K562 (cell line): ENCODE data around the gene ATMIN. TPM values are rescaled to one million over a fixed set of nuclear protein-coding genes. Genes with fewer than 3 reads are reported as not detected.

Source experiments
- ZNF318 ChIP-seq, 2 experiments: fragments of 450-650 bp; IDR thresholded peaks; 2 replicates each; pipeline ENCODE4 v1.6.1; 2016; ENCODE audit warnings: mild to moderate bottlenecking in 2 of 2, borderline replicate concordance in 1 of 2, low read depth in 1 of 2, moderate library complexity in 1 of 2
- polyA plus RNA-seq, 8 experiments: library from polyadenylated mRNA; depleted of rRNA in 4 of 8; stranded (reverse) in 5 of 8; unstranded in 3 of 8; fragments of >200 nt; fragmentation: Nextera tagmentation in 2 of 8; fragmentation: Illumina TruSeq in 1 of 8; extraction: Ambion mirVana in 2 of 8; extraction: Trizol in 1 of 8; gene quantifications; 2 replicates each; pipeline versions ENCODE4 v1.2.1 to v1.2.3, GENCODE V29; 2011 to 2014; ENCODE audit warnings: inconsistent platforms in 1 of 8, missing spikeins in 1 of 8
- total RNA-seq, 7 experiments: library from RNA; depleted of rRNA in 6 of 7; stranded (reverse); fragments of >200 nt in 6 of 7; fragmentation: Illumina TruSeq in 2 of 7; extraction: Trizol in 2 of 7; gene quantifications; 2 replicates each; pipeline versions ENCODE4 v1.2.1 to v1.2.3, GENCODE V29; 2011 to 2021; ENCODE audit warnings: low replicate concordance in 1 of 7

The ATMIN gene
- total and polyA plus RNA-seq, 9 of the 15 experiments (the other 6 are each of a cell fraction or from before 2014, with no cell fraction given), result 6.7 to 40.9 (median 23.4) TPM

DNA sequence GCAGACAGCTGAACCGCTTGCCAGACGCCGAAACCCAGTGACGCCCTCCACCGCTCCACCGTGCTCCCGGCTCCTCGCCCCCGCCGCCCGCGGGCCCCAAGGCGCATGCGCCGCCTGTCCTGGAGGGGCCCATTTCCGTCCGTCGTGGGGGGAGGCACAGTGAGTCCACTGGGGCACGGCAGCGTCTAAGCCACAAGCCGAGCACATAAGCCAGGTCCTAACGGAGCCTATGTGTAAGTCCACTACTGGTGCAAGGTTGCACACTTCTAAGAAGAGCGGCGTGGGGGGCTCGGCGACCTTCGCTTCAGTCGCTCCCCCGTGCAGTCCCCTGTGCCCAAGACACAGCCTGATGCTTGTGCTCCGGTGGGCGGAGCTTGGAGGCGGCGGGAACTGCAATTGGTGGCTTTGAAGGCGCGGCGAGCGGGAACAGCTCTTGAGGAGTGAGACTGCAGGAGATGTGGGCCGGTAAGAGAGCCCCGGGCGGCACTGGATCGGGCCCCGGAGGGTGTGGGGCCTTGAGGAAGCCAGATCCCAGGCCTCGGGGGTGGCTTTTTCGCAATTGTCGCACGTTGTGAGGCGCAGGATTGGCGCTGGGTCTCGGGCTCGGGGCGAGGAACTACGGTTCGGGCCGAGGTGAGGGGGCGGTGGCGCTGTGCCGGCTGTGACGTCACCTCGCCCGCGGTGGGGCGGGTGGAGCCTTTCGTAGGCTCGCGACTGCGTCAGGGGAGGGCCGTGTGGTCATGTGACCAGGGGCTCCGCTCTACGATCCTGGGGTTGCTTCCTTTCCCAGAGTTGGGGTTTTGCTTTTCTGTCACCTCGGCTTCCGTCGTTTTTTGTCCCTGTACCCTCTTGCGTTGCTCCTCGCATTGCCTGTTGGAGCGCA is 28.6 kb upstream of the ATMIN start, which contains the start of the genes CENPN and CMC2 (continued):
- TF ChIP-seq ZNF318 (IDR thresholded peaks at IDR 0.05; ENCODE audit: borderline replicate concordance in 1 of 2, low read depth in 1 of 2), result no peak
- TF ChIP-seq, all 486 proteins: peak for 219
